ENCODE data around the gene TOX2.

The TOX2 gene

DNA sequence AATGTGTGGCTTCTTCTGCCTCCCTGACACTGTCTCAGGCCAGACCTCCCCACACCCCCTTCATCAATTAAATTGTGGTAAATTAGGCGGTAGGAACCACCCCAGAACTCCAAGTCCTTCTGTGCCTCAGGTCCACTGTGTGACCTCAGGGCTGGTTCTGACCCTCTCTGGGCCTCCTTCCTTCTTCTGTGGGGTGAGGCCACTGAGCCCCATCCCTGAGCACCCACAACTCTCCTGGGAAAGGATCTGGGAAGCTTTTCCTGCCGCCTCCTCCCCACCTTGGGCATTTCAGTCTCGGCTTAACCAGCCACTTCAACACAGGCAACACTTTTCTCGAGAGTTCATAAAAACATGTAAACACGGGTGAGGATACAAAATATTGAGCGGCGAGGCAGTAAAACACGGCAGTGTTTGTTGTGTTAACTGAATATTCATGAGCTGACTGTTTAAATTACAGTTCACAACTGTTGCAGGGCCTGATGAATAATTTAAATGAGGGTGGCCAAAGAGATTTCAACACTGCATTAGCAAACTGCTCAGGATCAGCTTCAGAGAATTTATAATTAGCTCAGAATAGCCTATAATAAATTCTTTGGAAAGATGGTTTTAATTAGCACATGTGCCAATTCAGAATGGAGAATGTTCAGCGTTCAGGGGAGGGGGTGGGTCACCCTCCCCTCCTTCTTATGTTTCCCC is 112.1 kb downstream of the TOX2 start:
- no peak for DNase-seq (ENCODE audit: low read depth)
- H3K4me3 ChIP-seq (ENCODE audit: low read length), result no peak overlapping the region
- TF ChIP-seq, protein P1, sequence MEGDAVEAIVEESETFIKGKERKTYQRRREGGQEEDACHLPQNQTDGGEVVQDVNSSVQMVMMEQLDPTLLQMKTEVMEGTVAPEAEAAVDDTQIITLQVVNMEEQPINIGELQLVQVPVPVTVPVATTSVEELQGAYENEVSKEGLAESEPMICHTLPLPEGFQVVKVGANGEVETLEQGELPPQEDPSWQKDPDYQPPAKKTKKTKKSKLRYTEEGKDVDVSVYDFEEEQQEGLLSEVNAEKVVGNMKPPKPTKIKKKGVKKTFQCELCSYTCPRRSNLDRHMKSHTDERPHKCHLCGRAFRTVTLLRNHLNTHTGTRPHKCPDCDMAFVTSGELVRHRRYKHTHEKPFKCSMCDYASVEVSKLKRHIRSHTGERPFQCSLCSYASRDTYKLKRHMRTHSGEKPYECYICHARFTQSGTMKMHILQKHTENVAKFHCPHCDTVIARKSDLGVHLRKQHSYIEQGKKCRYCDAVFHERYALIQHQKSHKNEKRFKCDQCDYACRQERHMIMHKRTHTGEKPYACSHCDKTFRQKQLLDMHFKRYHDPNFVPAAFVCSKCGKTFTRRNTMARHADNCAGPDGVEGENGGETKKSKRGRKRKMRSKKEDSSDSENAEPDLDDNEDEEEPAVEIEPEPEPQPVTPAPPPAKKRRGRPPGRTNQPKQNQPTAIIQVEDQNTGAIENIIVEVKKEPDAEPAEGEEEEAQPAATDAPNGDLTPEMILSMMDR (conservative IDR thresholded peaks at IDR 0.05; ENCODE audit: low read depth, low read length), result no peak

DNA sequence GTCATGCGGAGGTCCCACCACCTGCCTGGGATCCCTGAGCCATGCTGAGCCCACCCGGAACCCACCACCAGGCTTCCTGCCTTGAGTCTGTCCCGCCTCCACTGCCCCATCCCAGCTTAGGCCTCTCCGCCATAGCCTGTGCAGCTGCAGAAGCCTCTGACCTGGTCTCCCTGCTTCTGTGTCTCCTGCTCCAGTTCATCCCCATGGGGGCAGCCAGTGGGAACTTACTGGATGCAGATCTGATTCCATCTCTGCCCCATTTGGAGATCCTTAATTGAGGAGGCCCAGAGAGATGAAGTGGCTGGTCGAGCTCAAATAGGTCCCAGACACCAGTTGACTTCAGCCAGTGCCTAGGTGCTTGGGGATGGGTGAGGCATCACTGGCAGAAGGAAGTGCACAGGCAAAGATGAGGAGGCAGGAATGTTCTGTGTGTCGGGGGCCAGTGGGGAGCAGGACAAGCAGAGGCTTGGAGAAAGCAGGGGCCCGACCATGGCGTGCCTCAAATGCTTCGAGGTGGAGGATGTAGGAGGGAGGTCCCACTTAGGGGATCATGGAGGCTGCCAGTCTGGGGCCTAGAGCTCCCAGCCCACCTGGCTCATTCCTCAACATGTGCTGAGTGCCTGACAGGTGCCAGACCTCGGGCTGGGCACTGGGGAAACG is 112.8 kb downstream of the TOX2 start:
- H3K4me3 ChIP-seq (ENCODE audit: low read length), result no peak overlapping the region
- DNase-seq (ENCODE audit: low read depth), result no peak
- TF ChIP-seq, protein P1 (conservative IDR thresholded peaks at IDR 0.05; ENCODE audit: low read depth, low read length), result no peak

DNA sequence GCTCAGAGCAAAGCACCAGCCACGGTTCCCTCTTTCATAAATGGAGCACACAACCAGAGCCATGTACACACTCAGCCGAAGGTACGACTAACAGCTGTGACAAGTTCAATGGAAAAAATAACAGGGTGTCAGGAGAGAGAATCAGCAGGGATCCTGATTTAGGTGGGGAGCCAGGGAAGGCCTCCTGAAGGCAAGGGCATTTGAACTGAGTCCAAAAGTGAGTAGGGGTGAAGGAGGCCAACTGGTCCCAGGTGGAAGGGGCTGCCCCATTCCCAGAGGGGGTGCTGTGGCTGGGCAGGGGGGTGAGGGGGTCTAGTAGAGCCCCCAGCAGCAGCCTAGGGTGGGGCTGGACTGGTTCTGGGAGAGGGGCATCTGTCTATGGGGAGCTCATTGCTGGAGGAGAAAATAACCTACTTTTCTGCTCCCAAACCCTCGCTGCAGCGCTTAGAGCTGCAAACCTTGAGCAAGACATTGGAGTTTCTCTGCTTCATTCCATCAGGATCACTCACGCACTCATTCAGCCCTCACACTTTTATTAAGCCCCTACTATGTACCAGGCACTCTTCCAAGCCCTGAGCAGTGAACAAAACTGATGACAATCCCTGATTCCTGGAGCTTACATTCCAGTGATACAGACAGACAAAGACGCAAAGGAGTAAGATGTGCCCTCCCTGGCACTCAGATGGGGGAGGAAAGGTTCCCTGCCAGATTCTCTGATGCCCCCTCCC is 113.5 kb downstream of the TOX2 start:
- TF ChIP-seq, protein P1 (conservative IDR thresholded peaks at IDR 0.05; ENCODE audit: low read depth, low read length), result no peak
- H3K4me3 ChIP-seq (ENCODE audit: low read length), result no peak overlapping the region
- no peak for DNase-seq (ENCODE audit: low read depth)

DNA sequence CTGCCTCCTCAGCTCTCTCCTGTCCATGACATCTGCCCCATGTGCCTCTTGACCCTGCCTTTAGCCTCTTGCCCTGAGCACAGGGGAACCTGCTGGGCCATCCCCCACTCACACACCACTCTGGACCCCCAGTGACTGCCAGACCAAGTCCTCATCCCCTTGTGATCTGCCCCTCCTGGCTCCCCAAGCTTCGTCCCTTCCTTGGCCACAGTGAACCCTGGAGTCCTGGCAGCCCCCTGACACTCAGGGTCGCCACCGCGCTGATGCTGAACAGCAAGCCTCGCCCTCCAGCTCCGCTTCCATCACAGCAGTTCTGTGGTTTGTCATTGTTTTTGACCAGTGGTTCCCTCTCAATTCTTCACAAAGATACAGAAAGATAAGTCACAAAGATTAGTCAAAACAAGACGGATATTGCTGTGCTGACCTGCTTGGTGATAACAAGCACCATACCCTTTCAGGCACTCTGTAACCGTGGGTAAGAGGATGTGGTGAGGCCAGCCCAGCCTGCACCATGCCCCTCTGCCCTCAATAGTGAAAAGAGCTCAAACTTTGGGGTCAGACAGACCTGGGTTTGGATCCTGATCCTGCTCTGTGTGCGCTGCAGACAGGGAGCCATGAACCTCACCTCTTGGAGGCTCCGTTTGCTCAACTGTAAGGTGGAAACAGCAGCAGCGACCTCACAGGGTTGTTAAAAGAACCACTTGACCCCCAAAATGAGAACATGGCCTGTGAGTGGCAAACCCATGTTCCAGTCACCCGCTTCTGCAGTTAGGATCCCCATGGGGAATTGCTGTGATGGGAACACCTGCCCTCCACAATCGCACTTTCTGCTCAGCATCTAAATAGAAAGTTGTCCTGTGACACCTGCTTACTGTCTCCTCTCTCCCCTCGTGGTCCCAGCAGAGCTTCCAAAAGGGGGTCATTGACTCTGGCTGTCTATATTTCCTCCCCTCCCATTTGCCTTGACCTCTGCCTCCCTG is 114.5 kb downstream of the TOX2 start:
- no peak overlapping the region for H3K4me3 ChIP-seq (ENCODE audit: low read length)
- no peak for DNase-seq (ENCODE audit: low read depth)
- TF ChIP-seq, protein P1 (conservative IDR thresholded peaks at IDR 0.05; ENCODE audit: low read depth, low read length), result no peak

DNA sequence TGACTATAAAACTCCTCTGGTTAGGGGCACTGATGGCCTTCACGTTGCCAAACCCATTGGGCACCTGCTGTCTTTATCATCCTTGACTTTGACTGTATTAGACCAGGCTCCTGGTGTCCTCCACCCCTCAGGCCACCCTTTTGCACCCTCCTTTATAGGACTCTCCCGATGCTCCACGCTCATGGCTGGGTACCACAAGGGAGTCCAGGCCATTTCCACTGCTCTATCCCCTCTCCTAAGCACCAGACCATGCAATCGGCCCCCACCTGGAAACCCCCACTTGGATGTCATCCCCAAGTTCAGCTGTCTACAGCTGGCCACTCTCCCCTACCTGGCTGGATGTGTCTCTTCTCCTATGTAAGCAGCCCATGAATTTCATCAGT is 115.2 kb downstream of the TOX2 start:
- DNase-seq (ENCODE audit: low read depth), result no peak
- TF ChIP-seq, protein P1 (conservative IDR thresholded peaks at IDR 0.05; ENCODE audit: low read depth, low read length), result no peak
- H3K4me3 ChIP-seq (ENCODE audit: low read length), result no peak overlapping the region

DNA sequence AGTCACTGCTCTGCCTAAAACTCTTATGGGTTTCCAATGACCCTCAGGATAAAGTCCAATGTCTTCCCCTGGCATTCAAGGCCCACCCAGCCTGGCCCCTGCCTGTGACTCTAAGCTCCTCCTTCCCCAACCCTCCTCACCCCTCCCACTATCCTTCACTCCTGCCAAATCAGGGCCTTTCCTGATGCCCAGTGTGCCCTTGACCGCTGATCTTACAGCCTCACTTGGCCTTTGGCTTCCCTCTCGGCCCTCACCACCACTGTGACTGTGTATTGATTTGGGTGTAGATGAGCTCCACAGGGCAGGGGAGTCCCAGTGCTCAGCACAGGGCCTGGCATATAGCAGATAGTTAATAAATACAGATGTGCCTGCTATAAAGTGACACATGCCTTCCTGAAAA is 115.7 kb downstream of the TOX2 start:
- TF ChIP-seq, protein P1 (conservative IDR thresholded peaks at IDR 0.05; ENCODE audit: low read depth, low read length), result no peak
- no peak overlapping the region for H3K4me3 ChIP-seq (ENCODE audit: low read length)
- DNase-seq (ENCODE audit: low read depth), result no peak
